H1 (cell line): ENCODE measurements around the gene GANAB. TPM values are rescaled to one million over a fixed set of nuclear protein-coding genes. Genes with fewer than 3 reads are reported as not detected.

Experiments used
- CTCF ChIA-PET: fragments of 300-600 bp; sonication (Branson Sonifier 250); formaldehyde crosslinking; loops from one replicate; lab custom pipeline; 2021; ENCODE audit not compliant: partially characterized antibody; lab: Charles Lee
- POLR2A ChIA-PET: fragments of 300-600 bp; sonication (Branson Sonifier 250); formaldehyde crosslinking; loops from one replicate; lab custom pipeline; 2021; ENCODE audit warnings: inconsistent platforms; ENCODE audit not compliant: partially characterized antibody; lab: Charles Lee
- DNase-seq, 2 experiments: peaks; one replicate each; pipeline versions ENCODE4 v3.0.0 to v3.0.0-alpha.2; 2010 to 2022; ENCODE audit warnings: low spot score in 2 of 2, low read depth in 1 of 2, mixed read lengths in 1 of 2
- FAIRE-seq: peaks from 2 replicates; lab custom pipeline; 2011; peaks lifted over from hg19 to GRCh38; lab: Jason Lieb, UNC
- H2AFZ ChIP-seq: 2 replicates; pipeline ENCODE4 v1.8.1; 2012; ENCODE audit warnings: low read length, inconsistent platforms
- H2AK5ac ChIP-seq: 2 replicates; pipeline ENCODE4 v1.6.1; 2013; ENCODE audit warnings: low read depth, low read length
- H2BK120ac ChIP-seq: replicated peaks from 2 replicates; pipeline ENCODE3; 2013; ENCODE audit warnings: low read depth, low read length, inconsistent platforms
- H2BK12ac ChIP-seq: 2 replicates; pipeline ENCODE4 v1.6.1; 2013; ENCODE audit warnings: low read depth, low read length
- H2BK15ac ChIP-seq: 2 replicates; pipeline ENCODE4 v1.6.1; 2013; ENCODE audit warnings: low read length
- H2BK20ac ChIP-seq: 2 replicates; pipeline ENCODE4 v1.6.1; 2013; ENCODE audit warnings: low read length
- H2BK5ac ChIP-seq: 2 replicates; pipeline ENCODE4 v1.6.1; 2013; ENCODE audit warnings: low read depth, low read length
- H3K14ac ChIP-seq: 2 replicates; pipeline ENCODE4 v1.6.1; 2013; ENCODE audit warnings: inconsistent platforms; ENCODE audit not compliant: insufficient read length
- H3K18ac ChIP-seq: 2 replicates; pipeline ENCODE4 v1.6.1; 2013; ENCODE audit warnings: low read length; ENCODE audit errors: extremely low read depth
- H3K23ac ChIP-seq: 2 replicates; pipeline ENCODE4 v1.6.1; 2013; ENCODE audit warnings: inconsistent platforms; ENCODE audit not compliant: insufficient read length
- H3K23me2 ChIP-seq: 2 replicates; pipeline ENCODE4 v1.6.1; 2013; ENCODE audit warnings: low read depth, low read length
- H3K27ac ChIP-seq: 2 replicates; pipeline ENCODE4 v1.6.1; 2011; ENCODE audit warnings: low read depth, low read length, inconsistent platforms
- H3K27me3 ChIP-seq, 4 experiments: replicated peaks in 1 of 4; 1 replicate in 1 of 4; 2 replicates in 3 of 4; pipeline versions ENCODE4 v1.6.1 to v1.8.1; 2011 to 2013; ENCODE audit warnings: low read length in 3 of 4, mild to moderate bottlenecking in 3 of 4, inconsistent platforms in 2 of 4, mixed read lengths in 2 of 4, moderate library complexity in 1 of 4; ENCODE audit not compliant: control insufficient read depth in 3 of 4, insufficient read depth in 3 of 4; ENCODE audit errors: extremely low read depth in 1 of 4
- H3K36me3 ChIP-seq, 4 experiments: 2 replicates each; pipeline versions ENCODE4 v1.6.1 to v1.8.1; 2011 to 2013; ENCODE audit warnings: mild to moderate bottlenecking in 4 of 4, low read length in 3 of 4, moderate library complexity in 2 of 4, control low read depth in 1 of 4, inconsistent platforms in 1 of 4; ENCODE audit not compliant: insufficient read depth in 4 of 4, control insufficient read depth in 2 of 4
- H3K4ac ChIP-seq: replicated peaks from 2 replicates; pipeline ENCODE3; 2013; ENCODE audit warnings: low read length, low read depth, mixed read lengths, inconsistent platforms; ENCODE audit not compliant: insufficient read length
- H3K4me1 ChIP-seq, 4 experiments: replicated peaks in 1 of 4; 1 replicate in 1 of 4; 2 replicates in 3 of 4; pipeline versions ENCODE4 v1.6.1 to v1.8.1; 2011 to 2013; ENCODE audit warnings: low read length in 3 of 4, inconsistent platforms in 2 of 4, mixed read lengths in 1 of 4; ENCODE audit not compliant: insufficient read depth in 4 of 4, control insufficient read depth in 3 of 4
- H3K4me2 ChIP-seq, 2 experiments: 2 replicates each; pipeline versions ENCODE4 v1.6.1 to v1.8.1; 2011 to 2013; ENCODE audit warnings: low read depth in 2 of 2, low read length in 2 of 2, control low read depth in 1 of 2, inconsistent platforms in 1 of 2, mild to moderate bottlenecking in 1 of 2; ENCODE audit not compliant: insufficient read depth in 1 of 2
- H3K4me3 ChIP-seq, 4 experiments: fragments of 200-600, 300-600 bp in 1 of 4; sonication (generic), shearing (Covaris generic), sonication (Bioruptor Twin) in 1 of 4; 2 replicates each; pipeline versions ENCODE4 v1.5.1 to v1.8.1; 2011 to 2016; ENCODE audit warnings: low read length in 4 of 4, low read depth in 3 of 4, control low read depth in 2 of 4, inconsistent platforms in 2 of 4, mild to moderate bottlenecking in 2 of 4, mixed read lengths in 1 of 4, moderate library complexity in 1 of 4; ENCODE audit not compliant: insufficient read depth in 2 of 4; ENCODE audit errors: extremely low read depth in 1 of 4
- H3K56ac ChIP-seq: replicated peaks from 2 replicates; pipeline ENCODE3; 2013; ENCODE audit warnings: low read depth, mild to moderate bottlenecking, mixed read lengths, low read length, inconsistent platforms; ENCODE audit not compliant: insufficient read length
- H3K79me1 ChIP-seq: 2 replicates; pipeline ENCODE4 v1.6.1; 2013; ENCODE audit warnings: low read depth, low read length, control low read depth
- H3K79me2 ChIP-seq, 2 experiments: 2 replicates each; pipeline versions ENCODE4 v1.6.1 to v1.8.1; 2012 to 2013; ENCODE audit warnings: low read length in 2 of 2, mild to moderate bottlenecking in 2 of 2, inconsistent platforms in 1 of 2; ENCODE audit not compliant: insufficient read depth in 2 of 2, control insufficient read depth in 1 of 2
- H3K9ac ChIP-seq, 4 experiments: replicated peaks in 1 of 4; 1 replicate in 1 of 4; 2 replicates in 3 of 4; pipeline versions ENCODE4 v1.6.1 to v1.8.1; 2011 to 2013; ENCODE audit warnings: low read depth in 3 of 4, low read length in 3 of 4, control low read depth in 2 of 4, mild to moderate bottlenecking in 2 of 4, moderate library complexity in 2 of 4, inconsistent platforms in 1 of 4; ENCODE audit errors: extremely low read depth in 1 of 4
- H3K9me3 ChIP-seq, 2 experiments: 2 replicates each; pipeline versions ENCODE4 v1.6.1 to v1.8.1; 2012 to 2013; ENCODE audit warnings: mild to moderate bottlenecking in 2 of 2, moderate library complexity in 2 of 2, control low read depth in 1 of 2, inconsistent platforms in 1 of 2, low read depth in 1 of 2, low read length in 1 of 2, mixed read lengths in 1 of 2; ENCODE audit not compliant: insufficient read depth in 2 of 2
- H4K20me1 ChIP-seq, 2 experiments: replicated peaks in 1 of 2; 2 replicates each; pipeline versions ENCODE3 to v1.8.1; 2011 to 2013; ENCODE audit warnings: inconsistent platforms in 2 of 2, low read length in 2 of 2, mild to moderate bottlenecking in 1 of 2; ENCODE audit not compliant: insufficient read depth in 2 of 2, control insufficient read depth in 1 of 2
- H4K5ac ChIP-seq: 2 replicates; pipeline ENCODE4 v1.6.1; 2013; ENCODE audit warnings: low read length, low read depth, mixed read lengths, inconsistent platforms; ENCODE audit not compliant: insufficient read length
- H4K8ac ChIP-seq: 2 replicates; pipeline ENCODE4 v1.8.0; 2013; ENCODE audit warnings: mild to moderate bottlenecking, moderate library complexity, low read length, inconsistent platforms; ENCODE audit not compliant: insufficient read depth; ENCODE audit errors: extremely low read depth
- H4K91ac ChIP-seq: replicated peaks from 2 replicates; pipeline ENCODE3; 2013; ENCODE audit warnings: low read length, mixed read lengths, inconsistent platforms; ENCODE audit not compliant: insufficient read length
- GABPA ChIP-seq: IDR thresholded peaks from 2 replicates; pipeline ENCODE4 v1.6.1; 2011; ENCODE audit warnings: mild to moderate bottlenecking, low read length, moderate library complexity, borderline replicate concordance; ENCODE audit not compliant: insufficient read depth
- GTF2F1 ChIP-seq: IDR thresholded peaks from 2 replicates; pipeline ENCODE4 v1.6.1; 2012; ENCODE audit warnings: low read depth, low read length, improper control_type of control experiment, borderline replicate concordance
- JUND ChIP-seq: IDR thresholded peaks from 2 replicates; pipeline ENCODE4 v1.6.1; 2011; ENCODE audit warnings: mild to moderate bottlenecking, improper control_type of control experiment, low read length
- RAD21 ChIP-seq, 2 experiments: IDR thresholded peaks in 1 of 2; conservative IDR thresholded peaks in 1 of 2; 2 replicates each; pipeline ENCODE4 v1.6.1; 2011; ENCODE audit warnings: low read depth in 2 of 2, low read length in 2 of 2, improper control_type of control experiment in 1 of 2, inconsistent platforms in 1 of 2, mild to moderate bottlenecking in 1 of 2, moderate library complexity in 1 of 2
- RBBP5 ChIP-seq: IDR thresholded peaks from 2 replicates; pipeline ENCODE4 v1.7.1; 2012; ENCODE audit warnings: low read depth, mild to moderate bottlenecking, inconsistent platforms, low read length, moderate library complexity, borderline replicate concordance
- SIRT6 ChIP-seq: IDR thresholded peaks from one replicate; pipeline ENCODE4 v1.7.1; 2012; ENCODE audit warnings: low read length, inconsistent platforms
- SIX5 ChIP-seq: IDR thresholded peaks from 2 replicates; pipeline ENCODE4 v1.6.1; 2011; ENCODE audit warnings: mild to moderate bottlenecking, low read depth, low read length
- TAF1 ChIP-seq: IDR thresholded peaks from 2 replicates; pipeline ENCODE4 v1.6.1; 2011; ENCODE audit warnings: mild to moderate bottlenecking, low read depth, low read length
- ZNF274 ChIP-seq: IDR thresholded peaks from 2 replicates; pipeline ENCODE4 v1.7.0; 2012; ENCODE audit warnings: low read length, borderline replicate concordance; ENCODE audit errors: extremely low read depth
- WGBS, 2 experiments: shearing (Covaris generic) in 1 of 2; methylation state at CpG; one replicate each; pipeline versions ENCODE4 v1.1.6 to v1.1.7; 2013 to 2015; ENCODE audit warnings: low lambda C conversion rate in 2 of 2, mixed read lengths in 2 of 2, inconsistent platforms in 1 of 2, low coverage in 1 of 2, missing lambda C conversion rate in 1 of 2; ENCODE audit not compliant: insufficient replicate concordance in 2 of 2, insufficient coverage in 1 of 2, insufficient read length in 1 of 2; ENCODE audit errors: extremely low coverage in 1 of 2, missing lambda C conversion rate in 1 of 2; 5-methylcytosine and 5-hydroxymethylcytosine counted together
- polyA plus RNA-seq, 7 experiments: library from polyadenylated mRNA; depleted of rRNA in 3 of 7; stranded (reverse) in 5 of 7; unstranded in 2 of 7; fragments of >200 nt in 5 of 7; fragments of 200-250 nt in 2 of 7; gene quantifications; 1 replicate in 5 of 7; 2 replicates in 1 of 7; 4 replicates in 1 of 7; pipeline versions ENCODE4 v1.2.1 to v1.2.3, GENCODE V29; 2011 to 2013; ENCODE audit warnings: missing spikeins in 2 of 7, mixed read lengths in 2 of 7
- total RNA-seq: library from RNA; stranded (reverse); fragmentation: NEBNext Ultra II Directional; extraction: Animal tissue kit (Norgen Biotek cat#: 25700); gene quantifications from 2 replicates; pipeline ENCODE4 v1.2.1, GENCODE V29; 2021

Gene GANAB
- total and polyA plus RNA-seq, 2 of the 8 experiments (the other 6 are each of a cell fraction or from before 2014, with no cell fraction given) = 289 to 330 TPM

DNA sequence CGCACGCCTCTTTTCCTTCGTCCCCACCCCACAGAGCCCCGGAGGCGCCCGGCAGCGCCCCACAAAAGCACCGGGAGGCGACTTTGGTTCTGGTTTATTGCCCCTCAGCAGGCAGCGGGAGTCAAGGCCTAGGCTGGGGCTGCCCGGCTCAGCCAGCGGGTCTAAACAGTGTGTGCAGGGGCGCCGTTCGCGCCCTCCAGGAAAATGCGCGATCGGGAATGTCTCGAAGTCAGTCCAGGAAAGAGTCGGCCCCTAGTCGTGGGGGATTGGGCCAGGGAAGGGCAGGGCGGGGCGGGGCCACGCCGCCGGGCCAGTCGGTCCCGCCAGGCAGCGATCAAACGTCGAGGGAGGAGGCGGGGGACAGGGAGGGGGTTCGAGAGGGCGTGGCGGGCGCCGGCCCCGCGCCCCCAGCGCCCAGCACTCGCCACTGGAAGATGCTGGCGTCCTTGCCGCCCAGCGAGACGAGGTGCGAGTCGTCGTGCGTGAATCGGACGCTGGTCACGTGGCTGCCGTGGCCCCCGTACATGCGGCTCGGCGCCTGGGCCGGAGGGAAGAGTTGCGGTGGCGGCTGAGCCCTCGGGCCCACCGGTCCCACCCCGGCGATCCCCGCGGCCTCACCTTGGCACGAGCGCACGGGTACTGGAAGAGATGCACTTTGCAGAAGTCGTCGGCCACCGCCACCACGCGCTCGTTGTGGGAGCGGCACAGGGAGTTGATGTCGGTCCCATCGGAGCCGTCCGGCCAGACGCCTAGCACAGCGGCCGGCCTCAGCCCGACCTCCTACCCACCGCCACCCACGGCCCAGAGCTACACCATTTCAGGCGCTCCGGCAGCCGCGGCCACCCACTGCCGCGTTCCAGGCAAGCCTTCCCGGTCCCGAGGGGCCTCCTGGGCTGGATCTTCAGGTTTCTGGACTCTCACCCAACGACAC, 44.0 kb downstream of the GANAB start:
- POLR2A ChIA-PET = interaction anchor here (0.6 to 15.8 kb wide), 34 partner anchors 6 to 279 kb away, joined by 3 to 235 read pairs (median 4); partner anchors contain the start of genes B3GAT3, C11orf98, CSKMT and EEF1G
- H2BK15ac ChIP-seq = peak overlapping the region; percentile 88
- H4K20me1 ChIP-seq = peaks cover 3 to 6% of the 10 kb centered on the region in 2 experiments
- CTCF ChIA-PET = interaction anchor here (0.9 to 10.2 kb wide), 8 partner anchors 9 to 170 kb away, joined by 3 to 97 read pairs (median 6); partner anchors contain the start of genes EEF1G, EML3, ROM1 and TUT1
- peak overlapping the region; percentile 68; the same call in 1 of the 2 replicates for H2BK5ac ChIP-seq
- peaks cover 11 to 14% (median 12%) of the 10 kb centered on the region in 4 experiments for H3K36me3 ChIP-seq
- peak overlapping the region in 3 of 4 experiments; percentile 43 to 55 (median 51); a peak in 5 of 7 replicates for H3K9ac ChIP-seq
- no peak overlapping the region for H2BK20ac ChIP-seq
- peak overlapping the region; percentile 86 for H4K8ac ChIP-seq
- no peak overlapping the region; the same call in 1 of the 2 replicates for H3K27ac ChIP-seq
- H3K4me1 ChIP-seq = peaks cover 9 to 35% (median 17%) of the 10 kb centered on the region in 4 experiments
- FAIRE-seq (no peak), DNase-seq (peak in 1 of 2 experiments; percentile 77)
- H3K23ac ChIP-seq = no peak overlapping the region
- H2BK120ac ChIP-seq = no peak overlapping the region
- peak overlapping the region; percentile 44 for H4K5ac ChIP-seq
- peak overlapping the region; percentile 74 to 86 (median 84) for H3K4me3 ChIP-seq
- H3K79me1 ChIP-seq = no peaks in the 10 kb centered on the region; the same call in 1 of the 2 replicates
- H3K9me3 ChIP-seq = no peaks in the 10 kb centered on the region
- peak overlapping the region; percentile 27; the same call in 1 of the 2 replicates for H2AFZ ChIP-seq
- H3K14ac ChIP-seq = no peak overlapping the region
- H4K91ac ChIP-seq = peak overlapping the region; percentile 38
- H3K27me3 ChIP-seq = peaks cover 0 to 13% (median 11%) of the 10 kb centered on the region in 4 experiments; a peak in 6 of 7 replicates
- H2AK5ac ChIP-seq = peak overlapping the region; percentile 29; the same call in 1 of the 2 replicates
- peak overlapping the region; percentile 84 for H3K18ac ChIP-seq
- no peak overlapping the region for H3K4ac ChIP-seq
- H3K4me2 ChIP-seq = peak overlapping the region; percentile 72 to 83
- H3K23me2 ChIP-seq = peaks cover 17% of the 10 kb centered on the region; the same call in 1 of the 2 replicates
- H2BK12ac ChIP-seq = no peak overlapping the region
- 7% methylated on average over 52 of the region's 96 CpGs; no CpG with 5 or more reads in 1 of the 2 experiments for WGBS, 2 experiments
- peaks cover 0 to 28% of the 10 kb centered on the region in 2 experiments; a peak in 2 of 4 replicates for H3K79me2 ChIP-seq
- peak overlapping the region; percentile 78 for H3K56ac ChIP-seq
- TF ChIP-seq RAD21 (IDR thresholded peaks at IDR 0.05 in 1 of 2, conservative IDR thresholded peaks at IDR 0.05 in 1 of 2; ENCODE audit: low read depth in 2 of 2, low read length in 2 of 2) (no peak; a peak in 1 of 4 replicates), SIX5 (no peak), GABPA (no peak), TAF1 (0 out of 2 replicates have a peak, but pooled peaks have one; percentile 3), SIRT6 (no peak), JUND (no peak), RBBP5 (peak; percentile 36; the same call in 1 of the 2 replicates), ZNF274 (no peak), GTF2F1 (no peak; the same call in 1 of the 2 replicates)
